Left forelimb (tissue), 1 donor: Measurements from ENCODE around the gene PLXNA3.
"Not testable (repeated sequence)": the region's sequence is repeated elsewhere in the genome, so short reads cannot be mapped to it uniquely, and the experiment has no call there.

ENCODE experiments used
- DNase-seq: peaks from one replicate; pipeline ENCODE4 v3.0.0-alpha.2; 2018; ENCODE audit warnings: low spot score

Gene PLXNA3

DNA sequence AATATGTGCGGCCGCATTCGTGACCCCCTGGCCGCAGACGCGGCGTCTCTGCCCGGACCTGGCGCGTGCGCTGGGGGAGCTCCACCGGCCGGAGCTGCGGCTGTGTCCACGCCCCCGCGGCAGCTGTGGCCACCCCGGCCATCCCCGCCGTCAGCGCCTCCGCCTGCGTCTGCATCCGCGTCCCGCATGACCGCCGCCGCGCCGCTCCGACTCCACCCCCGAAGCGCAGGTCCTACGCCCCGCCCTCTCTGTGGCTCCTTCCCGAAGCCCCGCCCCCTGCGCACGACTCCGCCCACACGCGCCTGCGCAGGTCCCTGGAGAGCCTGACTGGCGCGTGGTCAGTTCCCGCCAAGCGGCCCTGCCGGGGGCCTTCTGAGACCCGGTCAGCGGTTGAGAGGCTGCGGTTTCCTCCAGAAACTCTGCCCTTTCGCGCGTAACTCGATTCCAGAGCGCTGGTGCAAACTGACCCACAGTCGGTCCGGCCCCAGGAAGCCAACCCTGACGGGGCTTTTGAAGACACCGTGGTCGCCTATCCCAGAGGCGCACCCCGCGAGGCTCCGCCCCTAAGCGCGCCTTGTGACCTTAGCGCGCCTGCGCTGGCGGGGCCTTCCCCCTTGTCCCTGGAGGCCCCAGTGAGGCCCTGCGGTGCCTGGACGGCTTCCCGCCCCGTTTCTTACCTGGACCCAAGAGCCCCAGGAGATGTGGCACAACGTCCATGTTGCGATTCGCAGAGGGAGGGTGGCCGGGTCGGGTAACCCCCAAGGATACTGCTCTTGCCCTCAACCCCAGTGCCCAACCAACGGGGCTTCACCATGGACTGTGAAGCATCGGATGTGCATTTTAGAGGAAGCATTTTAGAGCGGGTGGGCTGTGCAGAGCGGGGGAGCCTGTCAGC lies 20.9 kb downstream of the PLXNA3 start, which contains the start of gene LAGE3:
Gene LAGE3 (minus strand): TSS at position 554 of the 895 bp plus-strand sequence. CDS start 366 bp downstream, at position 188.
- DNase-seq, result peak; percentile 95

DNA sequence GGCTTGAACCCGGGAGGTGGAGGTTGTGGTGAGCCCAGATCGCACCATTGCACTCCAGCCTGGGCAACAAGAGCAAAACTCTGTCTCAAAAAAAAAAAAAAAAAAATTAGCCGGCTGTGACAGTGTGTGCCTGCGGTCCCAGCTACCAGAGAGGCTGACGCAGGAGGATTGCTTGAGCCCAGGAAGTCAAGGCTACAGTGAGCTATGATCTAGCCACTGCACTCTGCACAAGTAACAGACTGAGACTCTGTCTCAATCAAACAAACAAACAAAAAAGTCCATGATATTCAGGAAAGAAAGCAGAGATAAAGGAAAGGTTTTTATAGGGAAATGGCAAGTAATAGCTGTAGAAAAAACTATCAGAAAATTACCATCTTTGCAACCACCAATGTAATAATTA lies 23.1 kb downstream of the PLXNA3 start:
- DNase-seq, result no peak

DNA sequence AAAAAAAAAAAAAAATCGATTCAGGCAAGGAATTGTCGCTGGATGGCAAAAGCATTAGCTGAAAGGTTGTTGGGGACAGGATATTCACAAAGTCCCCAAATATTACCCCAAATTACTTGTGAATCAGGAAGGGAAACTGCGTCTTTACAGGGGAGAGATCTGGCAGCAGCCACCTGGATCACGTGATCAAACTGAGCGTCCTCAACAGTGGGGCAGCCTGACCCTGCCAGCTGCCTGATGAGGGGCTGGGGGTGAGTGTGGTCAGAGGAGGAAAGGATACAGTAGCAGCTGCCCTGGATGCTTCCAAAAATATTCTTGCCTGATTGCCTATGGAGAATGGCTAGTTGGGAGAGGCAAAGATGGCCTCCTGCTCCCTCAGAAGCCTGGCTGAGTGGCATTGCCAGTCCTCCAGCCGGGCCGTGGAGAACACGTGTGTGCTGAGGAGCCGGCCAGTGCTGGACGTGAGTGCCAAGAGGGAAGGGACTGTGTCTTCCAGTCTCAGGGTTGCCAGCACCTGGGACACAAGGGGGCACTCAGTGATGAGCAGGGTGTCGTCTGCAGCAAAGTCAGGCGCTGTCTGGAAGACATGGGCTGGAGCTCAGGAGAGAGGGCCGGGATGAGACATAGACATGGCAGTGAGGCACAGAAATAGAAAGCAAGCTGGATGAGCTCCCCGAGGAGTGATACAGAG lies 24.0 kb downstream of the PLXNA3 start:
- no peak for DNase-seq

DNA sequence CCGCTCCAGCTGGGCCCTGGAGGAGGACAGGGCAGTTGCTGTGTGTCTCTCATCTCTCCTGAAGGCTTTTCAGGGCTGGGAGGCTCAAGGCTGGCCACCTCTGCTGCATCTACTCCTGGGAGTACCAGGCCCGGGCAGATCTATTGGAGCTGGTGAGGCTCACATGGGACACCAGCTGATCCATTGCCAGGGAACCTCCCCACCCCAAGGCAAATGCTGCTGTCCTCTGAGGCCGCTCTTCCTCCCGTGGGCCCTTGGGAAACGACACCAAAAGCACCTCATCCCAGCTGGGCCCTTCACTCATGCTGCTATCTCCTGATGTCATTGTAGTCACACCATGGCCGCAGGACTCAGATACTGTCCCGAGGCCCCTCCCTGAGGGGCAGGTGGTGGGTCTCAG lies 24.7 kb downstream of the PLXNA3 start:
- DNase-seq, result no peak

DNA sequence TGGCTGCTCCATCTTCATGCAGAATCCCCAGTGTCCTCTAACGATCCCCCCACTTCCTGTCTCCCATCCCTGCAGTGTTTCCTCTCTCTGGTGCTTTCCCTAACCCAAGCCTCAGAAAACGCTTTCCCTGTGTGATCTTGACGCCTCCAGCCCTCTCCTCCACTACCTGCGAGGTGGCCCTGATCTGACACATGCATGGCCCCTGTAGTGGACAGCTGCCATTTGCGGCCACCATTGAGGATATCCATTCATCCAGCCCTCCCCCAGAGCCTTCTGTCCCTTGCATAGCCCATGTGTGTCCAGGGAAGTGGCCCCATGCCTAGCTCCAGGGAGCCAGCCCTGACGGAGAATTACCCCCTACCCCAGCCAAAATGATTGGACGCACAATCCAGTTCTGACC lies 25.2 kb downstream of the PLXNA3 start:
- no peak for DNase-seq

DNA sequence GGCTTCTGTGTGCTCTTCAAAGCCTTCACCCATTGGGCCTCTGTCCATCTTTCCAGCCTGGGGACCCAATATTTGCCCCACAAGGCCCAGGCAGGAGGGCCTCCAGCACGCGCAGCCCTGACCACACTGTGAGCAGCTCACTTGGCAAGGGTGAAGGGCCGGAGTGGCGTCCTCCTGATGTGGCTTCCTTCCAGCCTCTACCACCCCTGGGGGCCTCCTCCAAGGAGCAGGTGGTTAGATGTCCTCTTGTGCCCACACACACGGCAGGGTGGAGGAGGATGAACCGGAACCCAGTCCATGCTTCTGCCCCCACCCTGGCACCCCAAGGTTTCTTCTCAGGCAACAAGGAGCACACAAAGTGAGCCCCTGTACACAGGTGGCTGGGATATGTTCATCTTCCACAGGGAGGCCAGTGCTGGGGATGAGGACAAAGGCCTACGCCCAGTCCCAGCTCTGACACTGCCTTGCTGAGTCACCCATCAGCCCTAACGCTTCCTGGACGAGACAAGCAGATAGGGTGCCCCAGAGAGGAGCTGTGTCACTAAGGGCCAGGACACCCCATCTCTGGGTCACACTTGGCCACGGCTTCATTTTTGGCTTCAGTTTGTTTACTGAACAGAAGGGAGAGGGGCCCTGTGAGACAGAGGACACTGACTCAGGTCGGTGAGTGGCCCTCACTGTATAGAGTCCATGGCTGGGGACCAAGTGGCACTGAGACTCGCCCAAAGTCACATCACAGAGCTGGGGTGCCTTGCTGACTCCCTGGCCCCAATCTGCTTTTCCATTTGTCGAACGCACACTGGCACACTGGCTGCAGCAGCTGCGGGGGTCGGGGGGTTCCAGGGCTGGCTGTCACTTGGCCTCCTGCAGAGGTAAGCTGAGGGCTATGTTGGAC lies 26.4 kb downstream of the PLXNA3 start:
- no peak for DNase-seq

DNA sequence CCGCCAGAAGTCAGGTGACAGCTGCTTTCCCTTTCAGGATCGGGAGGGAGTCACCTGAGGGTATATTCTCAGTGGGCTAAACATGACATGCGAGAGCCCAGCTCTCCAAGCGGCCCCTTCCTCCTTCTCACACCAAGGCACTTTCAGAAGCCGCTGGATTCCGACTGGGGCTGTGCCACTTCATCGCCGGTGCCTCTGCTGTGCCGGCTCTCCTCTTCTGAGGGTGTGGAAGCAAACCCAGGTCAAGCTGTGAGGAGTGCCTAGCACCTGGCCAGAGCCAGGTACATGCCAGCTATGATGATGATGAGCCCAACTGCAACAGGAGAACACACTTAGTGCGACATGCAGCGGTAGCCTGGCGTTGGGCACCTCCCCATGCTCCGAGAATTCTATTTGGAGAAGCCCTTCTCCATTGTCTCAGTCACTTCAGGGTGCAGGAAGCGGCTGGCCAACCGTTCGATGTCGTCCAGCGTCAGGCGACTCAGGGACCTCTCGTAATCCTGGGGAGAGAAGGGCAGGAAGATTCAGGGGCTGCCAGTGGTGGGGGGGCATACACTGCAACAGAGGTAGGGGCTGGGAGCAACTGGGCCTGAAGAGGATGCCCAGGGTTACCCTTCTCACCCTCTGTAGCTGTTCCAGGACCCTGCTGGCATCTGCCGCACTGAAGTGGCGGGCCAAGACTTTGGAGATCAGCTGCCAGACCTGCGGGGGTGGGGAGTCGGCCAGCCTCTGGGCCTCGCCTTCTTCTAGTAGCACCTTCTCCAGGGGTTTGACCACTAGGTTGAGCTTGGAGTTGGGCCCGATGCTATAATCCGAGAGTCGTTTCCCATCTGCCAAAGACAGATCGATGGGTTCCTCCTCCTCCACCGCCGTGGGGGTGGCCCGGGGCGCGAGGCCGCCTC lies 27.3 kb downstream of the PLXNA3 start:
- no peak for DNase-seq

DNA sequence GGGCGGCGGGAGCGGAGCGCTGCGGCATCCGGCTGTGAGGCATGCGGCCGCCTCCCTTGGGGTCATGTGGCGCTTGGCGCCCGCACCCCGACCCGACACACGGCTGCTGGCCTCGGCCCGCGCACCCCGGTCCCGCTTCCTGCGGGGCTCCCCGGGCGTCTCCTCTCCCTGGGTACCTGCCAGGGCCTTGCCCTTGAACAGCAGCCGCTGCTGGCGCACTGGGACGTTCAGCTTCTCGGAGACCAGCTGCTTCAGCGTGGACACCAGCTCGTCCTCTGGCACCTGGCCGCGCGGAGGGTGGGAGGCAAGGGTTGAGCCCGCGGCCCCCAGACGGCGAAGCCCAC lies 27.9 kb downstream of the PLXNA3 start:
- DNase-seq, result no peak

DNA sequence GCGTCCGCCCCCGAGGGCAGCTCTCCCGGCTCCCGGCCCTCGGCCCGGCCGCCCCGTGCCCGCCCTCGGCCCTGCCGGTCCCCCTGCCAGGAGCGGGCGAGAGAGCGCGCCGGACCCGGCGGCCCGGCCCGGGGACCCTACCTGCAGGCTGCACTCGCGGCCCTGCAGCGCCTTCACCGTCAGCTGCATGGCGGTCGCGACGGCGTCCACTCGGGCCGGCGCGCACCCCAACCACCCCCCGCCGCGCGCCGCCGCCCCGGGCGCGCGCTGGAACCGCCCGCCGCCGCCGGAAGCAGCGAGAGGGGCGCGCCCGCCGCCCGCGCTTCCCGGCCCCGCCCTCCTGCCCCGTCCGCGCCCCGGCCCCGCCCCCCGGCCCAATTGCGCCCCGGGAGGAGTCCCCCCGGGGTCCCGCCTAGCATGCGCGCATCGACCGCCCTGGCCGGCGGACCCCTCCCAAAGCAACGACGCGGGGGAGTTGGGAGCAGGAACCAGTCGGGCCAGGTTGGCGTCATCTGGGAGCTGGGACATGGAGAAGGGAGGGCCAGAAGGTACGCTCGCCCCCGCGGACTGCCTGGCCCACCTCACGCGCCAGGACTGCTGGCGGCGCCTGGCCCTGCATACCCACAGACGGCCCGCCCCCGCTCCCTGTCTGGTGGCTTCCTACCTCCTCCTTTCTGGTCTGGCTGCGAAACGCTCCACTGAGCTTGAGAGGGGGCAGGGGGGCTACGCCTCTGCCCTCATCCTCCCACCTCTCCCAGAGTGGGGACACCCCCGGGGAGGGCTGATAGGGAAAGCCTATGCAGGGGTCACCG lies 28.5 kb downstream of the PLXNA3 start, which contains the start of gene UBL4A:
Gene UBL4A (minus strand): TSS at position 220 of the 812 bp plus-strand sequence. CDS start 31 bp downstream, at position 189.
- peak; percentile 72 for DNase-seq

DNA sequence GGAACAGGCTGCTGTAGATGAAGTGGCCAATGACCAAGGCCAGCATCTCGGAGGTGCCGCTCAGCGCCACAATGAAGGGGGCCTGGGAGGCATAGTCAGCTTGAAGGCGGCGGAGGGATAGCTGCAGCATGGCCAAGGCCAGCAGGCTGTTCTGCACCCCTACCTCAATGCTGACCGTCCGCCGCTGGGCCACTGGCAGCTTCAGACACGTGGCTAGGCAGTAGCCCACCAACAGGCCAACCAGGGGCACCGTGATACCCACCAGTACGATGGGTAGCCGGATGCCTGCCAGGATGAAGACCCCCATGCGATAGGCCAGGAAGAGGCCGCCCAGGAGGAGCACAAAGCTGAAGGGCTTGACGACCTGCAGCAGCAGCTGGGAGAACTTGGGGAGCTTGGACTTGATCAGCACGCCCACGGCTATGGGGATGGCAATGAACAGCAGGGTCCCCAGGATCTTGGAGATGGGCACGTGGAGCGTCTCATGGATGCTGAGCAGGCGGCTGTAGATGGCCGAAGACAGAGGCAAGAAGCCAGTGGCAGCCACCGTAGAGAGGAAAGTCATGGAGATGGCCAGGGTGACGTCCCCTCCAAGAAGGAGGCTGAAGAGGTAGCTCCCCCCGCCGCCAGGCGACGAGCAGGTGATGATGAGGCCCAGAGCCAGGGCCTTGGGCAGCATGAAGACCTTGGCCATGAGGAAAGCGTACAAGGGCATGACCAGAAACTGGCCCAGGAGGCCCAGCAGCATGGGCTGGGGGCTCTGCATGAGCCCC lies 29.6 kb downstream of the PLXNA3 start:
- DNase-seq, result no peak

DNA sequence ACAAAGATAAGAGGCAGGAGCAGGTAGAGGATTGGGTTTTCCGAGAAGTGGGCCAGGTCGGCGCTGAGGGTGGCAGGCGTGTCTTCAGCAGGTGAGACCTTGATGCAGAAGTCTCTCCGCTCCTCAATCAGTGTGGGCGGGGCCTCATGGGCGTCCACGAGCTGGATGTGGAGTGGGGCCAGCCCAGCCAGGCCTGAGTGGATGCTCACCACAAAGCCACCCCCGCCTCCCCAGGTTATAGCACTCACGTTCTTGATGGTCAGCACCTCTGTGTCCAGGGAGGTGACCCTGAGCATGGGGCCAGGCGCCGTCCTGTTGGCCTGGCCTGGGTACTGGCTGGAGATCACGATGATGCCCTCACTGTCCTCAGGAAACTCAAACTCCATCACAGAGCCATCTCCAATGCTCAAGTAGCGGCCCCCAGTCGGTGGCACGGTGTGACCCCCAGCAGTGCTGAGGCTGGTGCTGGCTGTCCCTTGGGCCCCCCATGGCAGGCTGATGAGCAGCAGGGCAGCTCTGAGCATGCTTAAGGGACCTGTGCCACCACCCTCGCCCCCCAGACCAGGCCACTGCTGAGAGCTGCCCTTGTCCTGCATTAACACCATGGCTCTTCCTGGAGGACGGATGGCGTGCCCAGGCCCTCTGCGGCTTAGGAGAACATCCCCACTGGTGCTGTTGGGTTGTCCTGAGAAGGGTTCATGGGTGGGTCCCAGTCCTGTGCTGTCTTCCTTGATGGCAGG lies 30.4 kb downstream of the PLXNA3 start:
- DNase-seq, result no peak

DNA sequence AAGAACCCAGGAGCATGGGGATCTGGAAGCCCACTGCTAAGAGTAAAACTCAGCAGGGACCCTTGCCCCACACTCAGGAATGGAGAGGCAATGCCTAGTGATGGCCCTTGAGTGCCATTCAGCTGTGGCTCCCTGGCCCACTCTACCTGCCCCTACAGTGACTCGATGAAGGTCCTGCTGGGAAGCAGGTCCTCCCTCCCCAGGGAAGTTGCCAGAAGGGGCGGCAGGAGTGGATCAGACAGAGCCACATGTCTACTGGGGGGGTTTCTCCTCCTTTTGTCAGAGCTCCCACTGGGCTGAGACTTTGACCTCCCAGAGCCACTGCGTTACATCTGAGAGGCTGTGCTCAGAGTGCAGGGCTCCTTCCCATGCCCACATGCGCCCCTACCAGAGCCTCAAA lies 31.1 kb downstream of the PLXNA3 start:
- no peak for DNase-seq

DNA sequence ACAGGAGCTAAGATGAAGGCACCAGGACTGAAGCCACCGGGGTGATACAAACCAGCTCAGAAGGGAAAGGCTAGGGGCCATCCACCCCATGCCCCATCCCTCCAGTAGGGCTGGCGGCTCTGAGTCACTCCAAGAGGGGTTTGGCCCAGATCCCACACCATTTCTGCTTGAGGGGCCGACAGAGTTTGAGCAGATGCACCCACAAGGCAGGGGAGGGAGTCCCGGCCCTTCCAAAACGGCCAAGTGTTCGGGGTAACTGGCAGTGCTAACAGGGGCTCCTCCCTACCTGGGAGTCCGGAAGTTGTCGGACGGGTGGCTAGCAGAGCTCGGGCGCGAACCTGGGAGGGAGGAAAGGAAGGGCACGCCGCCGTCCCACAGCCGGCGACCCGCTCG lies 31.9 kb downstream of the PLXNA3 start:
- no peak for DNase-seq

DNA sequence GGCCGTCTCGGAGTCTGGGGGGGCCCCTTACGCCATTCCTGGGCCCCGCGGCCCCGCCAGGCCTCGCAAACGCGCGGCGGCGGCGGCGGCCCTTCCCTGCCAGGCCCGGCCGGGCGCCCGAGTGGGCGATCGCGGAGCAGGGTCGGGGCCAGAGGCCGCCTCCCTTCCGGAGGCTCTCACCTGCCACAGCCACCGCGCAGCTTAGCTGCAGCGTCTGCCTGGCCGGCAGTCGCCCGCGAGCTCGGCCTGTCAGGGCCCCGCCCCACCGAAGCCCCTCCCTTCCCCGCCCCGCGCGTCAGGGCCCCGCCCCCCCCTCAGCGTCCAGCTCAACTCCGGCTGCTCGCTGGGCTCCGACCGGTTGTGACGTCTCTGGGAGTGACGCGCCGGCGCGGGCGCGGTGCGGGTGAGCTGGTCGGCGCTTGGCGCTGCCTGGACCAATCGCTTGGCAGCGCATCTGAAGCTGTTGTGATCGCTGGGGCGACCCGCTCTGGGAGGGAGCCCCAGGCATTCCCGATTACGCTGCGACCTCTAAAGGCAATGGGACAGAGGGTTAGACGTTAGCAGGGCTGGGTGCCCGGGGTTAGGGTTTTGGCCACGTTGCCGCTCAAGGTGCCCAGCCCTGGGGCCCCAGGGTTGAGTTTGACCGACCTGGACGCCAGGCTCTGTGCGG lies 32.5 kb downstream of the PLXNA3 start, which contains the start of gene SLC10A3:
Gene SLC10A3 (minus strand): TSS at position 216 of the 670 bp plus-strand sequence. CDS start 1,689 bp downstream, outside the sequence.
- peak; percentile 91 for DNase-seq

DNA sequence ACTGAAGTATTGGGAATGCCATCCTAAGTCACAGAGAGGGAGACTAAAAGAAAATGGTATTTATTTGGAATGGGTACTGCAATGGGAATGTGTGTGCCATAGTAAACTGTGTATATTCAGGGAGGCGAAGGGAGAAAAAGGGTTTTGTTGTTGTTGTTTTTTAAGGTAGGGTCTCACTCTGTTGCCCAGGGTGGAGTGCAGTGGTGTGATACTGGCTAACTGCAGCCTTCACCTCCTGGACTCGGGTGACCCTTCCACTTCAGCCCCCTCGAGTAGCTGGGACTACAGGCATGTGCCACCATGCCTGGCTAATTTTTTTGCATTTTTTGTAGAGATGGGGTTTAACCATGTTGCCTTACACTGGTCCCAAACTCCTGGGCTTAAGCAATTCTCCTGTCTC lies 36.6 kb downstream of the PLXNA3 start:
- DNase-seq, result no peak

DNA sequence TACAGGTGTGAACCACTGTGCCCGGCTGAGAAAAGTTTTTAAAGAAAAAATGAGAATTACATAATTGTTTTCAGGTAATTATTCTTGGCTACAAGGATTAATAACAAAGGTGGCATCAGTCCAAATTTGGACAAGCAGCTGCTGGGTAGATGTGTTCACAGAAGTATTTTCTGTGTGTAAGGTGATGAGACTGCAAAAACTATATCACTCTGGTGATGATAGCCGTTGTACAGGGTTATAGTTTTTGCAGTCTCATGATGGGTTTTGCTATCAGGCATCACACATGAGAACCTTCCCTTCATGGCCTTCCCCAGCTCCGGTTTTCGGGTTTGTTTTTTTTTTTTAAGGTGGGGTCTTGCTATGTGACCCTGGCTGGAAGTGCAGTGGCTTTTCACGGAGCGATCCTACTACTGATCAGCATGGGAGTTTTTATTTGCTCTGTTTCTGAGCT lies 37.4 kb downstream of the PLXNA3 start:
- no peak for DNase-seq

DNA sequence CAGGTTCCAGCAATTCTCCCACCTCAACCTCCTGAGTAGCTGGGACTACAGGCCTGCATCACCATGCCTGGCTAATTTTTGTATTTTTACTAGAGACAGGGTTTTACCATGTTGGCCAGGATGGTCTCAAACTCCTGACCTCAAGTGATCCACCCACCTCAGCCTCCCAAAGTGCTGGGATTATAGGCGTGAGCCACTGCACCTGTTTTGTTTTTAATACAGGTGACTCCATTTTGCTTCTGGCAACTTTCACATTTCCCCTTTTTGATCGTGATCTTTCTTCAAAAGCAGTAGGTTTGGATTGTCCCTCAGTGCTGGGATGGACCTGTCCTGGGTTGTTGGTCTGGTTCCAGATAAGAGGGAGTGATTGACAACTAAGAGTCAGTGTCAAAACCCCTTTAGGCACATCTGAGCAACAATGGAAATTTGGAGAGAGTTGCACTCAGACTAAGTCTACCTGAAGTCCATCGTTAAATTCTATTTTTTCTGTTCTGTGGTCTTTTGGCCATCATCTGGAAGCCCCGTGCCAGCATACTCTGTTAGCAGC lies 38.6 kb downstream of the PLXNA3 start:
- DNase-seq, result not testable (repeated sequence)

DNA sequence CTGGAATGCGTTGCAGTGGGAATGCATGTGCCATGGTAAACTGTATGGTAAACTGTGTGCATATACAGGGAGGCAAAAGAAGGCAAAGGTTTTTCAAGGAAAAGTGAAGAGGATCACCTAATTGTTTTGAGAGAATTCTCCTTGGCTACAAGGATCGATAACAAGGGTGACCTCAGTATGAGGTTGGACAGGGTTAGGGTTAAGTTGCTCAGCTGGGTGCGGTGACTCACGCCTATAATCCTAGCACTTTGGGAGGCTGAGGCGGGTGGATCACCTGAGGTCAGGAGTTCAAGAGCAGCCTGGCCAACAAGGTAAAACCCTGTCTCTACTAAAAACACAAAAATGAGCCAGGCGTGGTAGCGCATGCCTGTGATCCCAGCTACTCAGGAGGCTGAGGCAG lies 43.3 kb downstream of the PLXNA3 start:
- DNase-seq, result not testable (repeated sequence)
